K562 (cell line): ENCODE measurements around the gene C6orf62. TPM values are rescaled to one million over a fixed set of nuclear protein-coding genes. Genes with fewer than 3 reads are reported as not detected.

Experiments
- ATF7 ChIP-seq: fragments of 450-650 bp; IDR thresholded peaks from 2 replicates; pipeline ENCODE4 v1.7.1; 2014; ENCODE audit warnings: mild to moderate bottlenecking, moderate library complexity
- CBFA2T2 ChIP-seq: fragments of 450-650 bp; conservative IDR thresholded peaks from 2 replicates; pipeline ENCODE4 v1.6.1; 2017; ENCODE audit warnings: mild to moderate bottlenecking
- CBFA2T3 ChIP-seq: fragments of 450-650 bp; IDR thresholded peaks from 2 replicates; pipeline ENCODE4 v1.6.1; 2017
- CREBBP ChIP-seq: IDR thresholded peaks from one replicate; pipeline ENCODE4 v1.6.1; 2012; ENCODE audit warnings: low read depth, mild to moderate bottlenecking, control low read depth, inconsistent platforms, low read length
- DPF2 ChIP-seq: fragments of 450-650 bp; IDR thresholded peaks from 2 replicates; pipeline ENCODE4 v1.6.1; 2016
- HMG20A ChIP-seq: fragments of 450-650 bp; formaldehyde crosslinking; conservative IDR thresholded peaks from 2 replicates; pipeline ENCODE4 v1.4.0; 2020; ENCODE audit warnings: mild to moderate bottlenecking, mixed read lengths
- KDM2B ChIP-seq: fragments of 250-450 bp; sonication (Bioruptor Pico); IDR thresholded peaks from 2 replicates; pipeline ENCODE4 v1.8.0; 2021; ENCODE audit warnings: mild to moderate bottlenecking, moderate library complexity
- KLF6 ChIP-seq: fragments of 250-450 bp; sonication (Bioruptor Pico); IDR thresholded peaks from 2 replicates; pipeline ENCODE4 v1.4.0; 2020; ENCODE audit warnings: mild to moderate bottlenecking, moderate library complexity, borderline replicate concordance
- MAFG ChIP-seq: fragments of 450-650 bp; conservative IDR thresholded peaks from 2 replicates; pipeline ENCODE4 v1.6.1; 2016; ENCODE audit warnings: missing genetic modification characterization, missing compliant biosample characterization
- MAZ ChIP-seq, 2 experiments: fragments of 450-650 bp in 1 of 2; sonication (generic) in 1 of 2; formaldehyde crosslinking; IDR thresholded peaks in 1 of 2; conservative IDR thresholded peaks in 1 of 2; 2 replicates each; pipeline versions ENCODE4 v1.4.0 to v1.5.0; 2020; ENCODE audit warnings: mild to moderate bottlenecking in 1 of 2, missing genetic modification reagents in 1 of 2
- MED1 ChIP-seq: sonication (generic); formaldehyde crosslinking; IDR thresholded peaks from 2 replicates; pipeline ENCODE4 v1.8.1; 2023; ENCODE audit warnings: missing genetic modification reagents, borderline replicate concordance
- RBM22 ChIP-seq: fragments of 200-400 bp; formaldehyde crosslinking; IDR thresholded peaks from 2 replicates; pipeline ENCODE4 v1.6.1; 2018; ENCODE audit warnings: low read length, low read depth; ENCODE audit not compliant: poor library complexity, severe bottlenecking
- SMARCA4 ChIP-seq: fragments of 450-650 bp; IDR thresholded peaks from 2 replicates; pipeline ENCODE4 v1.6.1; 2016
- ZNF3 ChIP-seq: fragments of 250-450 bp; sonication (Bioruptor Pico); IDR thresholded peaks from 2 replicates; pipeline ENCODE4 v1.5.0; 2021; ENCODE audit warnings: mild to moderate bottlenecking, moderate library complexity
- ZNF644 ChIP-seq: fragments of 200-800 bp; sonication (Bioruptor generic); IDR thresholded peaks from 2 replicates; pipeline ENCODE4 v1.6.1; 2016; ENCODE audit warnings: low read depth, missing genetic modification characterization, missing compliant biosample characterization
- ZNF668 ChIP-seq: fragments of 250-450 bp; sonication (Bioruptor Pico); IDR thresholded peaks from 2 replicates; pipeline ENCODE4 v1.8.0; 2022; ENCODE audit warnings: mild to moderate bottlenecking, inconsistent platforms
- ZNF766 ChIP-seq: fragments of 200-800 bp; sonication (Bioruptor generic); conservative IDR thresholded peaks from 2 replicates; pipeline ENCODE4 v1.6.1; 2016; ENCODE audit warnings: missing genetic modification characterization, missing compliant biosample characterization
- polyA plus RNA-seq, 8 experiments: library from polyadenylated mRNA; depleted of rRNA in 4 of 8; stranded (reverse) in 5 of 8; unstranded in 3 of 8; fragments of >200 nt; fragmentation: Nextera tagmentation in 2 of 8; fragmentation: Illumina TruSeq in 1 of 8; extraction: Ambion mirVana in 2 of 8; extraction: Trizol in 1 of 8; gene quantifications; 2 replicates each; pipeline versions ENCODE4 v1.2.1 to v1.2.3, GENCODE V29; 2011 to 2014; ENCODE audit warnings: inconsistent platforms in 1 of 8, missing spikeins in 1 of 8
- total RNA-seq, 7 experiments: library from RNA; depleted of rRNA in 6 of 7; stranded (reverse); fragments of >200 nt in 6 of 7; fragmentation: Illumina TruSeq in 2 of 7; extraction: Trizol in 2 of 7; gene quantifications; 2 replicates each; pipeline versions ENCODE4 v1.2.1 to v1.2.3, GENCODE V29; 2011 to 2021; ENCODE audit warnings: low replicate concordance in 1 of 7
- TF ChIP-seq, protein P1 (sequence below), 2 experiments: fragments of 450-650 bp in 1 of 2; sonication (generic) in 1 of 2; formaldehyde crosslinking in 1 of 2; IDR thresholded peaks; 2 replicates each; pipeline versions ENCODE4 v1.7.1 to v1.9.0; 2016 to 2022; ENCODE audit warnings: inconsistent platforms in 1 of 2, mild to moderate bottlenecking in 1 of 2, missing genetic modification reagents in 1 of 2
- TF ChIP-seq, protein P2 (sequence below): sonication (generic); formaldehyde crosslinking; IDR thresholded peaks from 2 replicates; pipeline ENCODE4 v1.8.1; 2023; ENCODE audit warnings: mild to moderate bottlenecking, missing genetic modification reagents, moderate library complexity

C6orf62 gene
- total and polyA plus RNA-seq, 9 of the 15 experiments (the other 6 are each of a cell fraction or from before 2014, with no cell fraction given): 48.5 to 579 (median 111) TPM

DNA sequence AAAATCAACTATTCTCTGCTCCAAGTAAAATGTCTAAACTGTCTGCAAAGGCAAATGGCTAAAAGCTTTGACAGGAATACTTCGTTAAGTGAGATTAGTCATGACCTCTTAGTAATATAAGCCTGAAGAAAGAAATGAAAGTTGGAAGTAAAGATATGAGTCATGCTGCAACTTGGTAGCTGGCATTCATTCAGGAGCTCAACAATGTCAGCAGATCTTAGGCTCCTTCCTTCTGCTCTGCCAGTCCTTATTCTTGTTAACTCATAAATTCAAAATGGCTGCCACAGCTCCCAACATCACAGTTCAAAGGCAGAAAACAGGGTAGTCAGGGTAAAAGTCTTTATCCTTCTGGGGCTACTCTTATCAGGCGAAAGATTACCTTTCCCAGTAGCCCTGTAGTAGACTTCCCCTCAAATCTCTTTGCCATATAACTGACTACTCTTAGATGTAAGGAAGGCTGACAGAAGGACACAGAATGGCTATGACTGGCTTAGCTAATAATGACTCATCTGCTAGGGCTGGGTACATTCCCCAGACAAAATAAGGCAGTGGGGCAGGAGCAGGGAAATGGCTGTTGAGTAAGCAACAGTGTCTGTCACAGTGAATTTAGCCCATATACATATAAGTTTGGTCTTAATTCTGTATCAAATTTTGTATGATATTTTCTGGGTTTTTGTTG lies 24.4 kb upstream of the C6orf62 start (continued):
- peak; percentile 41; the same call in 1 of the 2 replicates for TF ChIP-seq ZNF644 (tag)
- TF ChIP-seq, protein P1, sequence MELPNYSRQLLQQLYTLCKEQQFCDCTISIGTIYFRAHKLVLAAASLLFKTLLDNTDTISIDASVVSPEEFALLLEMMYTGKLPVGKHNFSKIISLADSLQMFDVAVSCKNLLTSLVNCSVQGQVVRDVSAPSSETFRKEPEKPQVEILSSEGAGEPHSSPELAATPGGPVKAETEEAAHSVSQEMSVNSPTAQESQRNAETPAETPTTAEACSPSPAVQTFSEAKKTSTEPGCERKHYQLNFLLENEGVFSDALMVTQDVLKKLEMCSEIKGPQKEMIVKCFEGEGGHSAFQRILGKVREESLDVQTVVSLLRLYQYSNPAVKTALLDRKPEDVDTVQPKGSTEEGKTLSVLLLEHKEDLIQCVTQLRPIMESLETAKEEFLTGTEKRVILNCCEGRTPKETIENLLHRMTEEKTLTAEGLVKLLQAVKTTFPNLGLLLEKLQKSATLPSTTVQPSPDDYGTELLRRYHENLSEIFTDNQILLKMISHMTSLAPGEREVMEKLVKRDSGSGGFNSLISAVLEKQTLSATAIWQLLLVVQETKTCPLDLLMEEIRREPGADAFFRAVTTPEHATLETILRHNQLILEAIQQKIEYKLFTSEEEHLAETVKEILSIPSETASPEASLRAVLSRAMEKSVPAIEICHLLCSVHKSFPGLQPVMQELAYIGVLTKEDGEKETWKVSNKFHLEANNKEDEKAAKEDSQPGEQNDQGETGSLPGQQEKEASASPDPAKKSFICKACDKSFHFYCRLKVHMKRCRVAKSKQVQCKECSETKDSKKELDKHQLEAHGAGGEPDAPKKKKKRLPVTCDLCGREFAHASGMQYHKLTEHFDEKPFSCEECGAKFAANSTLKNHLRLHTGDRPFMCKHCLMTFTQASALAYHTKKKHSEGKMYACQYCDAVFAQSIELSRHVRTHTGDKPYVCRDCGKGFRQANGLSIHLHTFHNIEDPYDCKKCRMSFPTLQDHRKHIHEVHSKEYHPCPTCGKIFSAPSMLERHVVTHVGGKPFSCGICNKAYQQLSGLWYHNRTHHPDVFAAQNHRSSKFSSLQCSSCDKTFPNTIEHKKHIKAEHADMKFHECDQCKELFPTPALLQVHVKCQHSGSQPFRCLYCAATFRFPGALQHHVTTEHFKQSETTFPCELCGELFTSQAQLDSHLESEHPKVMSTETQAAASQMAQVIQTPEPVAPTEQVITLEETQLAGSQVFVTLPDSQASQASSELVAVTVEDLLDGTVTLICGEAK (IDR thresholded peaks at IDR 0.05): no peak
- TF ChIP-seq, protein P1 (CRISPR knock-in tag; IDR thresholded peaks at IDR 0.05): no peak
- no peak for TF ChIP-seq ZNF668 (CRISPR knock-in tag)
- 0 out of 4 replicates have a peak, but pooled peaks of 1 of the 2 experiments have one; percentile 22 for TF ChIP-seq MAZ (CRISPR knock-in tag; conservative IDR thresholded peaks at IDR 0.05 in 1 of 2, IDR thresholded peaks at IDR 0.05 in 1 of 2)
- peak; percentile 66; the same call in 1 of the 2 replicates for TF ChIP-seq ZNF766 (CRISPR knock-in tag)
- TF ChIP-seq MAFG (tag): peak; percentile 43
- 0 out of 2 replicates have a peak, but pooled peaks have one; percentile 21 for TF ChIP-seq ATF7
- TF ChIP-seq KDM2B (CRISPR knock-in tag): no peak
- TF ChIP-seq DPF2: peak; percentile 63; the same call in 1 of the 2 replicates
- TF ChIP-seq RBM22: no peak
- no peak for TF ChIP-seq CREBBP
- TF ChIP-seq ZNF3: no peak
- TF ChIP-seq CBFA2T3: no peak
- no peak for TF ChIP-seq KLF6
- TF ChIP-seq SMARCA4: peak; percentile 54; the same call in 1 of the 2 replicates
- TF ChIP-seq, protein P2, sequence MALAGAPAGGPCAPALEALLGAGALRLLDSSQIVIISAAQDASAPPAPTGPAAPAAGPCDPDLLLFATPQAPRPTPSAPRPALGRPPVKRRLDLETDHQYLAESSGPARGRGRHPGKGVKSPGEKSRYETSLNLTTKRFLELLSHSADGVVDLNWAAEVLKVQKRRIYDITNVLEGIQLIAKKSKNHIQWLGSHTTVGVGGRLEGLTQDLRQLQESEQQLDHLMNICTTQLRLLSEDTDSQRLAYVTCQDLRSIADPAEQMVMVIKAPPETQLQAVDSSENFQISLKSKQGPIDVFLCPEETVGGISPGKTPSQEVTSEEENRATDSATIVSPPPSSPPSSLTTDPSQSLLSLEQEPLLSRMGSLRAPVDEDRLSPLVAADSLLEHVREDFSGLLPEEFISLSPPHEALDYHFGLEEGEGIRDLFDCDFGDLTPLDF (CRISPR knock-in tag): no peak
- TF ChIP-seq HMG20A (CRISPR knock-in tag): no peak
- TF ChIP-seq CBFA2T2: no peak
- no peak for TF ChIP-seq MED1 (CRISPR knock-in tag)
